ENCODE data around the gene HCFC1.

The HCFC1 gene

DNA sequence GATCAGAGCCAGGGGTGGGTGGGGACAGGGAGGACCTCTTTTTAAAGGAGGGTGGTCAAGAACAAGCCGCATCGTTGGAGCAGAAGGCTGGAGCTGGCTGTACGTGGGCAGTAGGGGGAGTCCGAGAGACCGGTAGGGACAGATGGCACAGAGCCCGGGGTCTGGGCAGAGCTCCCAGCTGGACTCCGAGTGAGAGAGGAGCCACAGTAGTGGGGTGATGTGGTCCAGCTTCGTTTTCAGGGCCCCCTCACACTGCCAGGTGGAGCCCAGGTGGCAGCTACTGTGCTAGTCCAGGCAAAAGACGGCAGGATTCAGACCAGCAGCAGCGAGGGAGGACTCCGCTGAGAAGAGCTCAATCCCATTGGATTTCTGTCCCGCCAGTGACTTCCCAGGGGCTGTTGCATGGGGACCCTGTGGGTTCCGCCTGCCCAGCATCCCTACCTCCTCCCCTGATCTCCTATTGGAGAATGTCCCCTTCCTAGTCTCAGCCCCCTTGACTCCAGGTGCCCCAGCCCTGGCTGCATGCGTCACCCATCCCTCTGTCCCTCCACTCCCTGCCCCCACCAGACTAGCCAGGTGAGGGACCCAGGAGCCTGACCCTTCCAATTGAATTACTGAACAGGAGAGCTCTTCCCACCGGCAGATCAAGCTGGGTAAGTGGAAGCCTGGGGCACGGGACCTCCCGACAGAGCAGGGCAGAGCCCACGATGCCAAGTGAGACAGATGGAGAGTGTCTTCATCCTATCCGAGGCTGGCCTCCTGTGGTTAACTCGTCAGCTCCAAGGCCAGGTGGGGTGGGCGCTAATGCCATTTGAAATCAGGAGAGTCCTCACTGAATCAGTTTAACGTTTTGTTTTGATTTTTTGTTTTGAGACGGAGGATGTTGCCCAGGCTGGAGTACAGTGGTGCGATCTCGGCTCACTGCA lies 48.4 kb downstream of the HCFC1 start:
- DNase-seq = no peak

DNA sequence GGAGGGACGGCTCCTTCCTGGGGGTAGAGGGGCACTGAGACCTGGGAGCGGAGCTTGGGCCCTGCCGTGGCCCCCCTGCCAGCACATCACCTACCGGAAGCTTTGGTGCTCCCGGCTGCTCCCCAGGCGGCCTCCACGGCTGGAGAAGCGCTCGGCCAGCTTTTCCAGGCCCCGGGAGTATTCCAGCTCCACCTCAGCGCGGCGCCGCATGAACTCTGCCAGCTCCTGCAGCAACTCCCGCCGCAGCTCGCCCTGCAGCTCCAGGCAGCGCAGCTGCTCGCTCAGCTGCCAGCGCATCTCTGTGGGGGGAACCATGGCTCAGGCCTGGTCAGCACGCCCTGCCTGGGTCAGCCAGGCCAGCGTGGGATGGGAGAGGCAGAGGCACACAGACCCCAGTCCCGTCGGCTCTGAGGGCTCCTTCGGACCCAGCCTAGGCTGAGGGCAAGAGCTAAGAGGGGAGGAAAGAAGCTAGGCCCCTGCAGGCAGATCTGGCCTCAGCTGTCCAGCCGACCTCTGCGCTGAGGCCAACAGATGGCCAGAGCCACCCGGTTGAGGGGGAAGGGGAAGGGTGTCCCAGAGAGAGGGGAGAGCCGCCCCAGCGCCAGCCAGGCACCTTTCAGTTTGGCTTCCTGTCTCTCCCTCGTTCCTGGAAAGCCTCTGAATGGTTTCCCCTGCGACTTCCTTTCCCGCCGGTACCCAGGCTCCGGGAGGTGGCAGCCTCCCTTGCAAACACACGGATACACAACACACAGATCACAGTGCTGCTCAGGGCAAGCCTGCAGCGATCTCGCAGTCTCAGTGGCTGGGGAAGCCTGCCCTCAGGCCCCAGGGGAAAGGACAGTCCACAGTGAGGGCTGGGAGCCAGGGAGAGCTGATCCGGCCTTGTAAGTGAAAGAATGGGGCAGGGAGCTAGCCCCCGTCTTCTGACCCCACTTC lies 49.8 kb downstream of the HCFC1 start:
- no peak for DNase-seq

- DNase-seq = no peak
Measured at GRCh38 chrX:153921070-153921469, 50.5 kb downstream of the HCFC1 start.

DNA sequence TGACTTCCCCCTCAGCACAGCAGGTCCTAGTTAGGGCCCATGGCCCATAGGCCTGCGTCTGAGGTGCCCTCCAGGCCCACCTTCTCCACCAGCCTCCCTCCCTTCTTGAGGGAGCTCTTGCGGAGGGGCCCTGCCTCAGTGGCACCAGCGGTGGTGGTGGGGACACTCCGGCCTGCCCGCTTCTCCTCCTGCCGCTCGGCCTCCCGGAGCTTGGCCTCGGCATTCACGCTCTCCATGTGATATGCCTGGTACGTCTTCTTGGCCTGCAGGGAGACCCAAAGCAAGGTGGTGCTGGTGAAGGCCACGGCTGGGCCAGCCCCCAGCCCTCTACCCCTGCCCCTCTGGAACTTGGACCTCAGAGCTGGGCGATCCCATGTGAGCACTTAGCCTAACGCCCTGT lies 51.1 kb downstream of the HCFC1 start:
- no peak for DNase-seq

DNA sequence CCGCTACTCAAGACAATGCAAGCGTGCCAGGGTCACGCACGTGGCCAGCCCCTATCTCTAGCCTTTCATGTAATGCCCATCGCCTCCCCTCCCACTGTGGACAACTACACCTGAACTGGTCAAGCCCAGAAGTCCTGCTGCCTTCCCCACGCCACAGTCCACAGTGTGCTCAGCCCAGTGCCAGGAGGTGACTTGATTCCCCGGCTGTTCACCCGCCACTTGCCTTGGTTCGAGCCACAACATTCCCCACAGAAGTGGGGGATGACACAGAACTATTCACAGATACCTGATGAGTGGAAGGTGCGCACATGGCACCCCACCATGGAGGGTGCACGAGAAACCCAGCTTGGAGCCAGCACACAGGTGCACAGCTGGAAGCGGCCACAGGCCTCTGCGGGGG lies 52.3 kb downstream of the HCFC1 start:
- DNase-seq = no peak

- DNase-seq = no peak
Measured at GRCh38 chrX:153917869-153918268, 53.7 kb downstream of the HCFC1 start.

GRCh38 chrX:153913701-153914100 lies 57.9 kb downstream of the HCFC1 start:
- no peak for DNase-seq

DNA sequence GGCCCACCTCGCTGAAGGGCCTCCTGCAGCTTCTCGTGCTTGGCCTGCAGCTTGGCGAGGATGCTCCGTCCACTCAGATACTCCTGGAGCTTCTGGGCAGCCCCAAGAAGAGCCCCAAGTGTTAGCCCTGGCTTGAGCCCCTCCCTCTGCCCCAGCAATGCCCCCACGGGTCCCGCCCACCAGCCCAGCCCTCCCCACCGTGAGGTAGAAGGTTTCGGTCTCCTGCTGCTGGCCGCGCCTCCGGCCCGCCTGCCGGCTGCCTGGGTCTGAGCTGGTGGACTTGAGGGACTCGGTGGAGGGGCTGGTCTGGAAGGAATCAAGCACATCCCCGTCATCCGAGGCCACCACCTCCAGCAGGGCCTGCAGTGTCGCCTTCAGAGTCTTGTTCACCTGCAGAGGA lies 58.4 kb downstream of the HCFC1 start:
- DNase-seq = no peak

GRCh38 chrX:153911798-153912197 lies 59.8 kb downstream of the HCFC1 start:
- no peak for DNase-seq

- DNase-seq = no peak
Measured at GRCh38 chrX:153910446-153910845, 61.2 kb downstream of the HCFC1 start.

- no peak for DNase-seq
Measured at GRCh38 chrX:153909980-153910360, 61.6 kb downstream of the HCFC1 start.

DNA sequence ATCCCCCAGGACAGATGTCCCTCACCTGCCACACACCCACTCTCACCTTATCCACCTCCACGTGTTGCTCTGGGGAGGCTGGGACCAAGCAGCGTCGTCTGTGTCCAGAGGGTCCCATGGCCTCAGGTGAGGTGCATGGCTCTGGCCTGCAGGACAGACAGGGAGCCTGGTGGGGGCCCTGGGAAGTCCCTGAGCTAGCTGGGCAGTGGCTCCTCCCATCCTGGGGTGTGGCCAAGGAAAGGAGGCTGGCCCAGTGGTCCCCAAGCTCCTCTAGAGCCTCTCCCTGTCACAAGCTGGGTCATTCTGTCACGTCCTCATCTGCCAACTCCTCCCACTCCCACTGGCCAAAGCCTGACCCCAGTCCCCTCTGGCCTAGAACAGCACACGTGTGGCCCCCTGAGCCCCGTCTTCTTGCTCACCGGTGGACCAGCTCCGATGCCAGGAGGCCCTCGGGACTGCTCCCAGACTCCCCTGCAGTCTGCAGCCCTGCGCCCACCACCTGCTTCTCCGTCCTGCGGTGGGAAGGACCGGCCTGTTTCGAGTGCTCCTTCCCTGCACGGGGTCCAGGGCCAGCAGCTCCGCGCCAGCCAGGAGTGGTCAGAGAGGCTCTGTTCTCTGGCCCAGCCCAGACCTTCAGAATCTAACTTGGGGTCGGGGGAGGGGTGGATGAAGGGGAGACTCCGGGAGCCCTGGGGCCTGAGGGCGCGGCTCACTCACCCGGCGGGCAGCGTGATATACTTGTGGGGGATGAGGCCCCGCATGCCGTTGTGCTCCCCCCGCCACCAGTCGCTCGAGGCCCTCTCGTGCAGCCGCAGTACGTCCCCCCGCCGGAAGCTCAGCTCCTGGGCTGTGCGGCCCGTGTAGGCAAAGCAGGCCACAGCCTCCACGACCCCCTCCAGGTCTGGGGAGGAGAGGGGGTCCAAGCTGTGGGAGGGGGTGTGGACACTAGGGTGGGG lies 62.3 kb downstream of the HCFC1 start:
- no peak for DNase-seq

GRCh38 chrX:153908219-153908860 lies 63.3 kb downstream of the HCFC1 start:
- DNase-seq = no peak

DNA sequence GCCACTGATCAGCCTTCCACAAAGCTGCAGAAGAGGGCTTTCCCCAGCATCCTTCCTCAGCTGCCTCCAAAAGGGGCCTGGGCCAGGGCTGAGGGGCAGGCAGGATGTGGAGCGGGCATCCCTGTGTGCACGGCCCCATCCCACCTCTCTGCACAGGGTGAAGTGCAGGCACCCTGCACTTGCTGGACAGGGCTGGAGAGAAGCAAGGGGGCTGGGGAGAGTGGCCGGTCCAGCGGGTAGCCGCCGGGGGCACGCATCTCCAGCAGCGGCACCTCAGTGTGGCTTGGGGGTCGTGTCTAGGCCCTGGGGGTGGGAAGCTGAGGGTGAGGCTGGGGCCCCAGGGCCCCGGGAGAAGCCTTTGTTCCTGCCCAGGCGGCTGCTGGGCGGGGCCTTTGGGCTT lies 64.2 kb downstream of the HCFC1 start:
- DNase-seq = no peak

DNA sequence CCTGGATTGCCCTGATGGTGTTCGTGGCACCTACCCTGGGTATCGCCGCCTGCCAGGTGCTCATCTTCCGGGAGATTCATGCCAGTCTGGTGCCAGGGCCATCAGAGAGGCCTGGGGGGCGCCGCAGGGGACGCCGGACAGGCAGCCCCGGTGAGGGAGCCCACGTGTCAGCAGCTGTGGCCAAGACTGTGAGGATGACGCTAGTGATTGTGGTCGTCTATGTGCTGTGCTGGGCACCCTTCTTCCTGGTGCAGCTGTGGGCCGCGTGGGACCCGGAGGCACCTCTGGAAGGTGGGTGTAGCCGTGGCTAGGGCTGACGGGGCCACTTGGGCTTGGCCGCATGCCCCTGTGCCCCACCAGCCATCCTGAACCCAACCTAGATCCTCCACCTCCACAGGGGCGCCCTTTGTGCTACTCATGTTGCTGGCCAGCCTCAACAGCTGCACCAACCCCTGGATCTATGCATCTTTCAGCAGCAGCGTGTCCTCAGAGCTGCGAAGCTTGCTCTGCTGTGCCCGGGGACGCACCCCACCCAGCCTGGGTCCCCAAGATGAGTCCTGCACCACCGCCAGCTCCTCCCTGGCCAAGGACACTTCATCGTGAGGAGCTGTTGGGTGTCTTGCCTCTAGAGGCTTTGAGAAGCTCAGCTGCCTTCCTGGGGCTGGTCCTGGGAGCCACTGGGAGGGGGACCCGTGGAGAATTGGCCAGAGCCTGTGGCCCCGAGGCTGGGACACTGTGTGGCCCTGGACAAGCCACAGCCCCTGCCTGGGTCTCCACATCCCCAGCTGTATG lies 65.3 kb downstream of the HCFC1 start:
- DNase-seq = no peak

- DNase-seq = no peak
Measured at GRCh38 chrX:153905481-153906095, 66.0 kb downstream of the HCFC1 start.

GRCh38 chrX:153903991-153904957 lies 67.3 kb downstream of the HCFC1 start, which contains the start of gene AVPR2:
AVPR2 (plus strand) TSS chrX:153904673; CDS start chrX:153905146, 473 bp downstream.
- DNase-seq = no peak

DNA sequence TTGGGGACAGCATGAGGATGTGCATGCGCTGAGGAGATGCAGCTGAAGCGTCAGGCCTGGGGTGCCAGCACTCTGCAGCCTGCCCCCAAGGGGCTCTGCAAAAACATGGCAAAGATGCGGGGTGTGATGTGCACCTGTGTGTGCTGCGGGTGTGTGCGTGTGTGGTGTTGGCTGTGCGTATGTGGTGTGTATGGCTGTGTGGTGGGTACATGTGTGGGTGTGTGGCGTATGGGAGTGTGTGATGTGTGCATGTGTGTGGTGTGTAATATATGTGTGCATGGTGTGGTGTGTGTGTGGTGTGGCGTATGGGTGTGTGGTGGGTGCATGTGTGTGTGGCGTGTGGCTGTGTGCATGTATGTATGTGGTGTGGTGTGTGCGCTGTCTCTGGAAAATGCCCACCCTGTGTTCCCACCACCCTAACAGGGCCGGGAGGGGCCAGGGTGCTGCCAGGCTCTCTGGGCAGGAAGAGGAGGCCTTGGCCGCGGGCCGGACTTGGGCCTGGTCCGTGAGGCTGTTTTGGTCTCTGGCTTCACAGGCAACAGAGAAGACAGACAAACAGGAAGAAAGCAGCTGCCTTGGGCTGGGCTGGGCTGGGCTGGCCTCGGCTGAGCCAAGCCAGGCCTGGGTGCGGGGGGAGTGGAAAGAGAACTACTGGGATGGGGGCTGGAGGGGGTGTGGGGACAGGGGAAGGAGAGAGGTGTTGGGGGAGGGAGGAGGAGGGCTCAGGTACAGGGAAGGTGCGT lies 68.2 kb downstream of the HCFC1 start:
- DNase-seq = peak; percentile 19 to 22

Measured in inflammatory macrophage (primary cell).